ENCODE measurements around the gene NAA80. TPM values are rescaled to one million over a fixed set of nuclear protein-coding genes. Genes with fewer than 3 reads are reported as not detected.

Gene NAA80
- polyA plus RNA-seq, 2 of the 4 experiments (the other 2 are of a cell fraction) = 3.1 to 5.3 TPM

DNA sequence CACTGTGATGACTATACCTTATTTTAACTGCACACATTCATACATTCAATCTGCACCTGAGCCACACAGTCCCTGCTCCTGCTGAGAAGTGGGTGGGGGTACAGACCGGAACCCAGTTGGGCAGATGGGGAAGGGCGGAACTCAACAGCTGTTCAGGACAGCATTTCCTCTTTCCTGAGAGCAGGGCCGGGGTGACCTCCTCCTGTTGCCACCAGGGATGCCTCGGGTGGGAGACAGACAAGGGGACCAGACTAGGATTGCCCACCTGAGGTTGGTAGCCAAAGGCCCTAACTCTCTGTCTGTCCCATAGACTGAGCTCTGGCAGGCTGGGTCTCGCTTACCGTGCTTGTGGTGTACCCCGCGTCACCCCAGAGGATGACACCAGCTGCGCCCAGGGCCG is 19.4 kb upstream of the NAA80 start:
- CTCF ChIA-PET = interaction anchor here (0.8 to 5.0 kb wide), 5 partner anchors 9 to 92 kb away, joined by 3 to 21 read pairs (median 5); partner anchors contain the start of genes HYAL3, IFRD2, NAA80 and TUSC2
- H3K4me2 ChIP-seq = no peak overlapping the region
- POLR2A ChIA-PET = no interaction called here
- no peak overlapping the region for H3K27ac ChIP-seq
- H3K4me3 ChIP-seq = no peak overlapping the region
- ATAC-seq = no peak
- H3K4me1 ChIP-seq = peaks cover 31% of the 10 kb centered on the region
- no peak for DNase-seq (ENCODE audit: low read depth in 1 of 2, low spot score in 1 of 2)
- H3K9me3 ChIP-seq = no peaks in the 10 kb centered on the region
- TF ChIP-seq MAZ (IDR thresholded peaks at IDR 0.05; ENCODE audit: borderline replicate concordance, low read depth, low read length) (no peak), CEBPB (IDR thresholded peaks at IDR 0.05) (no peak)
- 97% methylated on average over 7 of the region's 10 CpGs for WGBS (ENCODE audit: missing lambda C conversion rate)
- FAIRE-seq = no peak

GRCh38 chr3:50318163-50318562 is 19.0 kb upstream of the NAA80 start:
- ChIA-PET POLR2A (no interaction called here), CTCF (interaction anchor here (0.8 to 5.0 kb wide), 5 partner anchors 10 to 92 kb away, joined by 3 to 21 read pairs (median 5); partner anchors contain the start of genes HYAL3, IFRD2, NAA80 and TUSC2)
- Histone ChIP-seq H3K4me1 (peaks cover 31% of the 10 kb centered on the region), H3K4me2 (no peak overlapping the region; the same call in 2 of the 3 replicates), H3K9me3 (no peaks in the 10 kb centered on the region), H3K27ac (no peak overlapping the region; a peak in 1 of 6 replicates), H3K4me3 (no peak overlapping the region)
- TF ChIP-seq BHLHE40 (IDR thresholded peaks at IDR 0.05; ENCODE audit: low read depth, low read length) (no peak), ZFP36 (IDR thresholded peaks at IDR 0.05; ENCODE audit: borderline replicate concordance, partially characterized antibody) (no peak), HOXB13 (CRISPR knock-in tag; IDR thresholded peaks at IDR 0.05; ENCODE audit: low read depth) (no peak), RCOR1 (IDR thresholded peaks at IDR 0.05; ENCODE audit: low read depth, low read length) (no peak)
- DNase-seq (ENCODE audit: low read depth in 1 of 2, low spot score in 1 of 2) (no peak), ATAC-seq (no peak), FAIRE-seq (no peak)
- 89% methylated on average over 5 of the region's 11 CpGs for WGBS (ENCODE audit: missing lambda C conversion rate)

DNA sequence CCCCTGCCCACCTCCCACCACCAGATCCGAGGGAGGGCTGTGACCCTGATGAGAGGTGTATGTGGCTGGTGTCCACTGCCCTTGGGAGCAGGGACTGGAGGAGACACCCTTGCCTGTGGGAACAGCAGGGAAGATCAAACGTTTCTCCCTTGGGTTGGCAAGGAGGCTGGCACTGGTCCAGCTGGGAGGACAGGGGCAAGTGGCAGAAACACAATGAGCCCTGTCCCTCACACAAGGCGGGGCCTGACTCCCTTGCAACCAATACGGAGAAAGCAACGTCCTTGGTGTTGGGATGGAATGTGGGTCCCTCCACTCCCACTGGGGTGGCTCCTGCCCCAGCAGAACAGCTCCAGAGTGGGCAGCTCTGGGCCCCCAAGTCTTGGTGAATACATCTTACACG is 18.1 kb upstream of the NAA80 start:
- POLR2A ChIA-PET = interaction anchor here (1.3 kb wide), 1 partner anchor 20 kb away, joined by 4 read pairs; no protein-coding TSS in a partner anchor
- Histone ChIP-seq H3K27ac (peak overlapping the region; percentile 39 to 78; a peak in 4 of 6 replicates), H3K9me3 (no peaks in the 10 kb centered on the region), H3K4me2 (peak overlapping the region; percentile 66), H3K4me1 (peaks cover 31% of the 10 kb centered on the region), H3K4me3 (no peak overlapping the region)
- 56% methylated on average over 5 of the region's 6 CpGs for WGBS (ENCODE audit: missing lambda C conversion rate)
- no peak for ATAC-seq
- no peak for TF ChIP-seq KDM5A (IDR thresholded peaks at IDR 0.05)
- TF ChIP-seq HOXB13 (CRISPR knock-in tag; IDR thresholded peaks at IDR 0.05; ENCODE audit: low read depth) = no peak
- TF ChIP-seq HOXA7 (CRISPR knock-in tag; IDR thresholded peaks at IDR 0.05) = no peak
- no peak for TF ChIP-seq RCOR1 (IDR thresholded peaks at IDR 0.05; ENCODE audit: low read depth, low read length)
- no peak for TF ChIP-seq TFCP2L1 (CRISPR knock-in tag; IDR thresholded peaks at IDR 0.05)
- no peak for TF ChIP-seq RAD21 (conservative IDR thresholded peaks at IDR 0.05 in 1 of 2, IDR thresholded peaks at IDR 0.05 in 1 of 2)
- TF ChIP-seq, protein P1, sequence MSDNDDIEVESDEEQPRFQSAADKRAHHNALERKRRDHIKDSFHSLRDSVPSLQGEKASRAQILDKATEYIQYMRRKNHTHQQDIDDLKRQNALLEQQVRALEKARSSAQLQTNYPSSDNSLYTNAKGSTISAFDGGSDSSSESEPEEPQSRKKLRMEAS (IDR thresholded peaks at IDR 0.05) = no peak
- TF ChIP-seq MYC (IDR thresholded peaks at IDR 0.05; ENCODE audit: borderline replicate concordance, low read length) = no peak
- TF ChIP-seq ATOH8 (CRISPR knock-in tag; IDR thresholded peaks at IDR 0.05; ENCODE audit: low read depth) = no peak
- no peak for TF ChIP-seq CBX2 (IDR thresholded peaks at IDR 0.05; ENCODE audit: borderline replicate concordance, low read depth)
- TF ChIP-seq CHD2 (IDR thresholded peaks at IDR 0.05; ENCODE audit: low read length, partially characterized antibody) = no peak
- no peak for TF ChIP-seq FOXS1 (CRISPR knock-in tag; IDR thresholded peaks at IDR 0.05)
- TF ChIP-seq RARB (CRISPR knock-in tag; IDR thresholded peaks at IDR 0.05) = no peak
- TF ChIP-seq POLR2AphosphoS2 (conservative IDR thresholded peaks at IDR 0.05; ENCODE audit: low read length) = no peak
- no peak for TF ChIP-seq ELK1 (IDR thresholded peaks at IDR 0.05; ENCODE audit: low read depth, low read length)
- TF ChIP-seq EHMT2 (IDR thresholded peaks at IDR 0.05; ENCODE audit: low read depth) = no peak
- no peak for TF ChIP-seq HEYL (CRISPR knock-in tag; IDR thresholded peaks at IDR 0.05)
- TF ChIP-seq TP53 (CRISPR knock-in tag; IDR thresholded peaks at IDR 0.05) = no peak
- TF ChIP-seq EHF (CRISPR knock-in tag; IDR thresholded peaks at IDR 0.05) = no peak
- CTCF ChIA-PET = interaction anchor here (2.3 kb wide), 1 partner anchor 11 kb away, joined by 8 read pairs; the partner anchor contains the start of gene TUSC2
- no peak for DNase-seq (ENCODE audit: low read depth in 1 of 2, low spot score in 1 of 2)
- FAIRE-seq = no peak

Measured in A549 (cell line).